Smooth muscle cell (in vitro differentiated cells): ENCODE results near the gene OPRL1. TPM values are rescaled to one million over a fixed set of nuclear protein-coding genes. Genes with fewer than 3 reads are reported as not detected.
A peak's percentile ranks its signal among the peaks of the same experiment; 100 is the strongest.

Experiments used
- DNase-seq: peaks from one replicate; lab custom pipeline; 2025; ENCODE audit not compliant: unreplicated experiment; lab: John Stamatoyannopoulos, UW
- H2AFZ ChIP-seq: fragments of 200-600 bp; sonication (generic); 2 replicates; pipeline ENCODE4 v1.6.0; 2016; ENCODE audit warnings: antibody characterized with exemption, low read depth, mild to moderate bottlenecking
- H3F3A ChIP-seq: fragments of 200-600 bp; sonication (generic); 2 replicates; pipeline ENCODE4 v1.6.0; 2017; ENCODE audit warnings: antibody characterized with exemption, low read depth
- H3K27ac ChIP-seq: fragments of 200-600 bp; sonication (generic); 2 replicates; pipeline ENCODE4 v1.5.1; 2016; ENCODE audit warnings: low read depth, mild to moderate bottlenecking
- H3K27me3 ChIP-seq: fragments of 200-600 bp; sonication (generic); 2 replicates; pipeline ENCODE4 v1.6.1; 2016; ENCODE audit warnings: low read depth, mild to moderate bottlenecking
- H3K36me3 ChIP-seq: fragments of 200-600 bp; sonication (generic); 2 replicates; pipeline ENCODE4 v1.5.1; 2016; ENCODE audit warnings: low read depth
- H3K4me1 ChIP-seq: fragments of 200-600 bp; sonication (generic); 2 replicates; pipeline ENCODE4 v1.5.1; 2016; ENCODE audit warnings: low read depth
- H3K4me2 ChIP-seq: fragments of 200-600 bp; sonication (generic); 2 replicates; pipeline ENCODE4 v1.6.0; 2016; ENCODE audit warnings: mild to moderate bottlenecking
- H3K4me3 ChIP-seq: fragments of 200-600 bp; sonication (generic); 2 replicates; pipeline ENCODE4 v1.5.1; 2016; ENCODE audit warnings: mild to moderate bottlenecking
- H3K79me2 ChIP-seq: fragments of 200-600 bp; sonication (generic); 2 replicates; pipeline ENCODE4 v1.6.0; 2016; ENCODE audit warnings: low read depth, mild to moderate bottlenecking
- H3K9ac ChIP-seq: fragments of 200-600 bp; sonication (generic); 2 replicates; pipeline ENCODE4 v1.6.0; 2016; ENCODE audit warnings: low read depth
- H3K9me3 ChIP-seq: fragments of 200-600 bp; sonication (generic); replicated peaks from 2 replicates; pipeline ENCODE4 v1.5.1; 2016; ENCODE audit warnings: low read depth
- H4K20me1 ChIP-seq: fragments of 200-600 bp; sonication (generic); 2 replicates; pipeline ENCODE4 v1.6.0; 2016; ENCODE audit warnings: low read depth
- WGBS: methylation state at CpG from one replicate; pipeline ENCODE4 v1.1.7; 2016; ENCODE audit warnings: low lambda C conversion rate; 5-methylcytosine and 5-hydroxymethylcytosine counted together
- polyA plus RNA-seq: library from polyadenylated mRNA; unstranded; fragments of >200 nt; fragmentation: Nextera tagmentation; extraction: Ambion mirVana; gene quantifications from 2 replicates; pipeline ENCODE4 v1.2.1, GENCODE V29; 2016
- total RNA-seq: library from RNA; depleted of rRNA; stranded (reverse); fragments of >200 nt; gene quantifications from 2 replicates; pipeline ENCODE4 v1.2.3, GENCODE V29; 2014
- TF ChIP-seq, protein P1 (sequence below): fragments of 200-600 bp; sonication (generic); IDR thresholded peaks from 2 replicates; pipeline ENCODE4 v1.5.1; 2017; ENCODE audit warnings: borderline replicate concordance, mild to moderate bottlenecking, antibody characterized with exemption; ENCODE audit not compliant: insufficient read depth, poor library complexity, severe bottlenecking

OPRL1 gene
- total and polyA plus RNA-seq, 2 experiments from 2014 or later, result 3.1 to 6.4 TPM

DNA sequence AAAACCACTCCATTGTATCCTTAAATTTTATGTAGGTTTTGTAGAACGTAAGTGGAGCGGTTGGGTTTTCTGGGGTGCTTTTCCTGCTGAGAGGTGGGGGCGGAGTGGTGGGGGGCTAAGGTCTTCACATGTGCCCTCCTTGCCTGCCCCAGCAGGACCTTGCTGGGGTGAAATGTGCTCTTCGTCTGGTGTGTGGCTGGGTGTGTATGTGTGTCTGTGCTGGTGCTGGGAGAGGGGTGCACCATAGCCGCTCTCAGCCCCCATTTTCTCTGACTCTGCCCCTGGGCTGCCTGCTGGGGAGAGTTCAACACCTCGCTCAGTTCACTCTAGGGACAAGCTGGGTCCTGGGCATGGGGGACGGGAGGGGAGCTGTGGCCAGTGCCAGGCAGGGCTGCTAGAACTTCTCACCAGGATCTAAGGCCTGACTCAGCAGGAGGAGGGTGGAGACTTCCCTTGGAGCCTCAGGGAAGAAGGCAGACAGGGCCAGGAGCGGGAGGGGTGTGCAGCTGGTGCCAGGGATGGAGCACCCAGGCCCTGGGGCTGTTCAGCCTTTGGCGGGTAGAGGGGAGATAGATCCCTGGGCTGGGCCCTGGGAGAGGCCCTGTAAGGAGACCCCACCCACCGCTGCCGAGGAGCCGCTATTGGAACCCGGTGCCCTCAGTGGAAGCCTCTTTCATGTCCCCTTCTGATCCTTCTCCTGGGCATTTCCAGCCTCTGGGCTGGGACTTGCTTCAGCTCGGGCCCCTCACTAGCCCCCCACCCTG lies 35.2 kb upstream of the OPRL1 start:
- Histone ChIP-seq H3K79me2 (no peaks in the 10 kb centered on the region), H3K9me3 (no peaks in the 10 kb centered on the region), H3K4me3 (no peak overlapping the region), H4K20me1 (peaks cover 6% of the 10 kb centered on the region), H3K9ac (no peak overlapping the region), H3F3A (peaks cover 6% of the 10 kb centered on the region), H2AFZ (no peak overlapping the region), H3K4me2 (peak overlapping the region; percentile 15), H3K36me3 (no peaks in the 10 kb centered on the region), H3K4me1 (peaks cover 12% of the 10 kb centered on the region), H3K27ac (no peak overlapping the region), H3K27me3 (peaks cover 30% of the 10 kb centered on the region)
- no peak for DNase-seq
- TF ChIP-seq, protein P1, sequence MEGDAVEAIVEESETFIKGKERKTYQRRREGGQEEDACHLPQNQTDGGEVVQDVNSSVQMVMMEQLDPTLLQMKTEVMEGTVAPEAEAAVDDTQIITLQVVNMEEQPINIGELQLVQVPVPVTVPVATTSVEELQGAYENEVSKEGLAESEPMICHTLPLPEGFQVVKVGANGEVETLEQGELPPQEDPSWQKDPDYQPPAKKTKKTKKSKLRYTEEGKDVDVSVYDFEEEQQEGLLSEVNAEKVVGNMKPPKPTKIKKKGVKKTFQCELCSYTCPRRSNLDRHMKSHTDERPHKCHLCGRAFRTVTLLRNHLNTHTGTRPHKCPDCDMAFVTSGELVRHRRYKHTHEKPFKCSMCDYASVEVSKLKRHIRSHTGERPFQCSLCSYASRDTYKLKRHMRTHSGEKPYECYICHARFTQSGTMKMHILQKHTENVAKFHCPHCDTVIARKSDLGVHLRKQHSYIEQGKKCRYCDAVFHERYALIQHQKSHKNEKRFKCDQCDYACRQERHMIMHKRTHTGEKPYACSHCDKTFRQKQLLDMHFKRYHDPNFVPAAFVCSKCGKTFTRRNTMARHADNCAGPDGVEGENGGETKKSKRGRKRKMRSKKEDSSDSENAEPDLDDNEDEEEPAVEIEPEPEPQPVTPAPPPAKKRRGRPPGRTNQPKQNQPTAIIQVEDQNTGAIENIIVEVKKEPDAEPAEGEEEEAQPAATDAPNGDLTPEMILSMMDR, result no peak
- 75% methylated on average over 14 of the region's 14 CpGs for WGBS

DNA sequence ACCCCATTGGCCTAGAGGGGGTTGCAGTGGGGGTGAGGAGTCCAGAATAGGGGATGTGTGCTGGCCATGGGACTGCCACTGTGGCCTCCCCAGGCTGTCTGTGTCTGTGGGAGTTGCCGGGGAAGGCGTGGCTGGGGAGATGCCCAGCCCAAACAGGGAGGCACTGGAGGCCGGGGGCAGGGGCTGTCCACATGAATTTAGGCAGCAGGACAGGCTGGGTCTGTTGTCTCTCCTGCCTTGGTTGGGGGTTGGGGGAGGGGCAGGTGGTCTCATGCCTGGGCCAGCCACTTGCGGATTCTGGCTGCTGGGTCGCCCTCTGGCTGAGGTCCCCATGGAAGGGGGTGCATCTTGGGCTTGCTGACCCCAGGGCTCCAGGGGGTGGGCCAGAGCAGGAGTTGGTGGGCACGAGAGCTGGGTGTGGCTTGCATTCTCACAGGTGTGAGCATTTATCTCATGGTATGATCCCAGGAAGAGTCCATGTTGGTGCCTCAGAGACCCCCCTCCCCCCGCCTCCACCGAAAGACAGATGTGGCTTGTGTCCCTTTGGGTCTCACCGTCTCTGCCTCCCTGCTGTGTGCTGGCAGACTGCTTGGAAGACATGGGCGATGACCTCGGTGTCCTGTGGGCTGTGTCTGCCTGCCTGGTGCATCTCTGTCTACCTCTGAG lies 34.4 kb upstream of the OPRL1 start:
- 78% methylated on average over 11 of the region's 11 CpGs for WGBS
- H3F3A ChIP-seq, result peaks cover 6% of the 10 kb centered on the region
- TF ChIP-seq, protein P1, result no peak
- H3K79me2 ChIP-seq, result no peaks in the 10 kb centered on the region
- peaks cover 26% of the 10 kb centered on the region for H3K27me3 ChIP-seq
- H3K36me3 ChIP-seq, result no peaks in the 10 kb centered on the region
- no peak for DNase-seq
- H3K9ac ChIP-seq, result no peak overlapping the region
- peaks cover 15% of the 10 kb centered on the region for H3K4me1 ChIP-seq
- peaks cover 6% of the 10 kb centered on the region for H4K20me1 ChIP-seq
- no peaks in the 10 kb centered on the region for H3K9me3 ChIP-seq
- H3K4me3 ChIP-seq, result no peak overlapping the region
- no peak overlapping the region for H2AFZ ChIP-seq
- no peak overlapping the region for H3K27ac ChIP-seq
- no peak overlapping the region for H3K4me2 ChIP-seq

DNA sequence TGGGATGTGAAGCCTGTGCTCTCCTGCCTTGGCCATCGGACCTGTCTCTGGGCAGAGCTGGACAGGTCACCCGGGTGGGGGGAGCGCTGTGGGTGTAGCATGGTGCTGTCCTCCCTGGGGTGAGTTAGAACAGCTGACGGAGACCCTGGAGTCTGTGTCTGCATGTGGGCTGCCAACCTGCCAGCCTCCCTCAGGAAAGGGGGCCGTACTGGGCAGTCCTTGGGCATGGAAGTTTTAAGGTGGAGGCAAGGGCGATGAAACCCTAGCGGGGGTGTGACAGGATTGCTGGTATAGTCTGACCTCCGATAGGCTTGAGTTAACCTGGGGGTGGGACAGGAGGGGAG lies 32.9 kb upstream of the OPRL1 start:
- H3K27me3 ChIP-seq, result peaks cover 12% of the 10 kb centered on the region
- H3K4me3 ChIP-seq, result no peak overlapping the region
- no peak overlapping the region for H3K9ac ChIP-seq
- H2AFZ ChIP-seq, result no peak overlapping the region
- peaks cover 6% of the 10 kb centered on the region for H4K20me1 ChIP-seq
- no peaks in the 10 kb centered on the region for H3K79me2 ChIP-seq
- H3K4me1 ChIP-seq, result peaks cover 9% of the 10 kb centered on the region
- no peaks in the 10 kb centered on the region for H3K36me3 ChIP-seq
- H3K9me3 ChIP-seq, result no peaks in the 10 kb centered on the region
- no peak for DNase-seq
- 91% methylated on average over 7 of the region's 8 CpGs for WGBS
- TF ChIP-seq, protein P1, result no peak
- no peak overlapping the region for H3K27ac ChIP-seq
- H3F3A ChIP-seq, result peaks cover 6% of the 10 kb centered on the region
- H3K4me2 ChIP-seq, result no peak overlapping the region
